PC-9 (cell line): ENCODE data around the gene NTM.

ENCODE experiments used
- EZH2 ChIP-seq: fragments of 200-600 bp; sonication (generic); IDR thresholded peaks from 2 replicates; pipeline ENCODE4 v1.8.0; 2017; ENCODE audit warnings: antibody characterized with exemption, low read depth
- TF ChIP-seq, protein P1 (sequence below): fragments of 200-600 bp; sonication (generic); conservative IDR thresholded peaks from 2 replicates; pipeline ENCODE4 v1.6.1; 2017; ENCODE audit warnings: mixed run types, antibody characterized with exemption, mild to moderate bottlenecking, moderate library complexity

DNA sequence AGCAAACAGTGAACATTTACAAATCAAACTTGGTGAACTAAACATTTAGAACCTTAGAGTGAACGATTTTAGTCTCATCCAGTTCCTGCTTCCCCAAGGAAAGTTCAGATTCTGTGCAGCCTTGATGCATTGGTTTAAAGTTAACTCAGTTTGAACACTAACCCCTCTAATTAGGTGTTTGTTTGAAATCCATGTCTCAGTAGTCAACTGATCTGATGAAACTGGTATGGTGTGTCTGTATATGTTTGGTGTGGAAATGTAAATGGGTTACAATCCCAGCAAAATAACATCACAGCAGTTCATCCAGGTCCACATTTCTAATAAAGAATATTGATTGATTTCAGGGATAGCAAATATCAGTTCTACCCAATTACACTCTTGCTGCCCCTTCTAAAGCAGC is 532.0 kb downstream of the NTM start:
- no peak for TF ChIP-seq EZH2
- TF ChIP-seq, protein P1, sequence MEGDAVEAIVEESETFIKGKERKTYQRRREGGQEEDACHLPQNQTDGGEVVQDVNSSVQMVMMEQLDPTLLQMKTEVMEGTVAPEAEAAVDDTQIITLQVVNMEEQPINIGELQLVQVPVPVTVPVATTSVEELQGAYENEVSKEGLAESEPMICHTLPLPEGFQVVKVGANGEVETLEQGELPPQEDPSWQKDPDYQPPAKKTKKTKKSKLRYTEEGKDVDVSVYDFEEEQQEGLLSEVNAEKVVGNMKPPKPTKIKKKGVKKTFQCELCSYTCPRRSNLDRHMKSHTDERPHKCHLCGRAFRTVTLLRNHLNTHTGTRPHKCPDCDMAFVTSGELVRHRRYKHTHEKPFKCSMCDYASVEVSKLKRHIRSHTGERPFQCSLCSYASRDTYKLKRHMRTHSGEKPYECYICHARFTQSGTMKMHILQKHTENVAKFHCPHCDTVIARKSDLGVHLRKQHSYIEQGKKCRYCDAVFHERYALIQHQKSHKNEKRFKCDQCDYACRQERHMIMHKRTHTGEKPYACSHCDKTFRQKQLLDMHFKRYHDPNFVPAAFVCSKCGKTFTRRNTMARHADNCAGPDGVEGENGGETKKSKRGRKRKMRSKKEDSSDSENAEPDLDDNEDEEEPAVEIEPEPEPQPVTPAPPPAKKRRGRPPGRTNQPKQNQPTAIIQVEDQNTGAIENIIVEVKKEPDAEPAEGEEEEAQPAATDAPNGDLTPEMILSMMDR = no peak
